Raji (cell line): ENCODE data around the gene ZNF750.

Source experiments
- POLR2A ChIP-seq: IDR thresholded peaks from 2 replicates; pipeline ENCODE4 v1.6.1; 2011; ENCODE audit warnings: low read depth, low read length, control low read depth; ENCODE audit not compliant: insufficient read depth

ZNF750 gene

GRCh38 chr17:82839617-82840292 lies at the start of gene ZNF750:
TSS of gene ZNF750 (minus strand) at chr17:82840022. CDS start at chr17:82832454, 7,568 bp downstream.
- no peak for TF ChIP-seq POLR2A

DNA sequence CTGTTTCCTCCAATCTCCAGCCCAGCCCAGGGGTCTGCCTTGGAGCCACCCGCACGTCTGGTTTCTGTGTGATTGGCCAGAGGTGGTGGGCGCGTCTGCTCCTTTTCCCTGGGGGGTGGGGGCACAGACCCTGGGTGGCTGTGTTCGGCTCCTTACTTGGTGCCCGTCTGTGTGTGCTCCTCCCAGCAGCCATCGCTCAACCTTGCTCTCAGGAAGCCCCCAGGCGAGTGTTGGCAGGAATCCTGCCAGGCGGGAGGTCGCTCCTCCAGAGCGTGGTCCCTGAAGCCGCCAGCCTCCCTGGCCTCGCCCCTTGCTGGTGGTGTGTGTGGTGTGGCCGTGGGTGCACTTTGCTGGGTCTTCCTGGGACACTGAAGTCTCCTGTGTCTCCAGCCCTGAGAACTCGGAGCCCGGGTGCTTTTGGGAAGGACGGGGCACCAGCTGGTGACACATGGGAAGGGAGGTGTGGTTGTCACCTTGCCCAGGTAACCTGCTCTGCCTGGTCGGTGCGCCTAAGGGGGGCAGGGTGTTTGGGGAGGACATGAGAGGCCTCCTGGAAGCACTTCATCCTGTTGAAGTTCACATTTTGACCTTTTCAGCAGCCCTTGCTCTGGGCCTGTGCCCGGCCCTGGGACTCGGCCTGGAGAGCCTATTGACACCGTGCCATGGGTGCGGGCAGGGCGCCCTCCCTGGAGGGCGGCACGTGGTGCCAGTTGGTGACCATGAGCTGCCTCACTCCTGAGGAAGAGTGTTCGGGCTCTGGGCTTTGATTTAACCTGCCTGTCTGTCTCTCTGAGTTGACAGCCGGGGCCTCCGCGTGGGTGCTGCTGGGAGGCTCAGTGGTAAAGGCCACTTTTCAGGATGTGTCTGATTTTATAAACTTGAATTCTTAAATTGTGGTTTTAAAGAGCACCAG lies 49.0 kb upstream of the ZNF750 start:
- no peak for TF ChIP-seq POLR2A

DNA sequence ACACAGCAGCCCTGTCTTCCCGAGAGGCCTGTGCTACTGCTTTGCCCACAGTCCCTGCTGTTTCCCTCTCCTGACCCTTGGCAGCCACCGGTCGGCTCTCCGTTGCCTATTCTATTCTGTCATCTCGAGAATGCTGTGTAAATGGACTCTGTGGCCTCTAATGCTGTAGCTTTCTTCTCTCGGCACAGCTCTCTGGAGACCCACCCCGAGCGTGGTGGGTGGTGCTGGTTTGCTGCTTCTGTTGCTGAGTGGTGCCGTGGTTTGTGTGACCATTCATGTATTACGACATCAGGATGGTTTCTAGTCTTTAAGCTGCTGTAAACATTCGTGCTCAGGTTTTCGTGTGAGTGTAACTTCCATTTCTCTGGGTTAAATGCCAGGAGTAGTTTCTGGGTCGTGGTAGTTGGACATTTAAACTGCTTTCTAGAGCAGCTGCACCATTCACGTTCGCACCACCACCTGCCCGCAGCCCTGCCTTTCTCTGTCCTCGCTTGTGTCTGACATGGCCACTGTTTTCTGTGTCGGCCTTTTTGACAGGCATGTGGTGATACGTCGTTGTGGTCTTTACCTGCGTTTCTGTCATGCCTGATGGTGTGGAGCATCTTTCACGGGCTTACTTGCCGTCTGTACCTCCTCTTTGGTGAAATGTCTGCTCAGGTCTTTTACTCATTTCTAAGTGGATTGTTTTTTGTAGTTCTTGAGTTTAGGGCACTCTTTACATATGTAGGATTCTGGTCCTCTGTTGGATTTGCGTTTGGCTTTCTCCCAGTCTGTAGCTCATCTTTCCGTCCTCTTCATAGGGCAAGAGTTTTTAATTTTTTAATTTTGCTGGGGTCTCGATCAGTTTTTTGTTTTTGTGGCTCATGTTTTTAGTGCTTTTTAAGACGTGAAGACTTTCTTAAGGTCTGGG lies 47.7 kb upstream of the ZNF750 start:
- no peak for TF ChIP-seq POLR2A

GRCh38 chr17:82884970-82885353 lies 45.1 kb upstream of the ZNF750 start:
- no peak for TF ChIP-seq POLR2A

- TF ChIP-seq POLR2A = no peak
Measured at GRCh38 chr17:82884341-82884969, 44.6 kb upstream of the ZNF750 start.

DNA sequence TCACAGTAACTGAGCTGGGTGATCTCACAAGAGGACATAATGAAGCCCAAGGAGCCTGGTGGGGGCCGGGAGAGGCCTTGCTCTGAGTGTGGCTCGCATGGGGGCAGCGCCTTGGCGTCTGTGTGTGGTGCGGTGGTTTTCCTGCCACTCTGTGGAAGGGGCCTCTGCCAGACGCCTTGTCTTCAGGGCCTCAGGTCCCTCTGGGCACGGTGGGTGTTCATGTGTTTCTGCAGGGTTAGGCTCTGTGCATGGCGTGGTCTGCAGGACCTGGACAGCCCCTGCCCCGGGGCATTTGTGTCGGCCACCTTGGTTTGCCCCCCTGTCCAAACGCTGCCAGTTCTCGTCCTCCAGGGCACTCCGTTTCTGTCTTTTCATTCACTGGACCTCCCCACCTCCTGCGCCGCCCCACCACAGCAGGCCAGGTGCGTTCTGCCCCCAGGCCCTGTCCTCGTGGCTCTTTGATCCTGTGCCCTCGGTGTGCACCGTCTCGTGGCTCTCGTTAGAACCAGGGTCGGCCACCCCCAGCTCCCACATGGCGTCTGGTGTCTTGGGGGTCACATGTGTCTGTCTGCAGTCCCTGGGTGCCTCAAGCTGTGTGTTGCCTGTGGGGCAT lies 43.7 kb upstream of the ZNF750 start:
- no peak for TF ChIP-seq POLR2A

DNA sequence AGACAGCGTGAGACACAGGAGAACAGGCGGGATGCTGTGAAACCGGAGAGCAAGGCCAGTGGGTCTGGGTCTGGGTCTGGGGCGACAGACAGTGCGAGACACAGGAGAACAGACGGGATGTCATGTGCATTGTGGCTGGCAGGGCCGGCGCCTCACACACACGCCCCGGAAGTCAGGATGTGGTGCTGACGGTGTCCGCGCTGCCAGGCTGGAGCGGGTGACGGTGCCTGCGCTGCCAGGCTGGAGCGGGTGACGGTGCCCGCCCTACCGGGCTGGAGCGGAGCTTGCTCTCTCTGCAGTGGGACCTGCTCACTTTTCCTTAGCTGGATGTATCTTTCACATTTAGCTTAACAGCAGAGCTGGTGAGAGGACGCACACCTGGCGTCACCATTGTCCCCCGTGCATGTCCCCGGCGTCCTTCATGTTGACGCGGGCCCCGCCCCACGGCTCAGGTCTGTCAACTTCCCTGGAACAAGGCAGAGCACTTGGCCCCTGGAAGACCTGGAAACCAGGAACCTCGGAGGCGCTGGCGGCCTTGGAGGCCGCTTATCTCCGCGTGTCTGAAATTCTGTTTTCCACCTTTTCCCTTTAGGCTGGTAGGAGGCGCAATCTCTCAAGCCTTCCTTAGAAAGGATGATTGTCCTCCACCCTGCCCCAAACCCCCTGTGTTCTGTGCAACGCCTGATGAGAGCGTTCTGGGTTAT lies 43.0 kb upstream of the ZNF750 start:
- TF ChIP-seq POLR2A = no peak

- TF ChIP-seq POLR2A = no peak
Measured at GRCh38 chr17:82881900-82882714, 42.3 kb upstream of the ZNF750 start.

- no peak for TF ChIP-seq POLR2A
Measured at GRCh38 chr17:82881324-82881823, 41.6 kb upstream of the ZNF750 start.

DNA sequence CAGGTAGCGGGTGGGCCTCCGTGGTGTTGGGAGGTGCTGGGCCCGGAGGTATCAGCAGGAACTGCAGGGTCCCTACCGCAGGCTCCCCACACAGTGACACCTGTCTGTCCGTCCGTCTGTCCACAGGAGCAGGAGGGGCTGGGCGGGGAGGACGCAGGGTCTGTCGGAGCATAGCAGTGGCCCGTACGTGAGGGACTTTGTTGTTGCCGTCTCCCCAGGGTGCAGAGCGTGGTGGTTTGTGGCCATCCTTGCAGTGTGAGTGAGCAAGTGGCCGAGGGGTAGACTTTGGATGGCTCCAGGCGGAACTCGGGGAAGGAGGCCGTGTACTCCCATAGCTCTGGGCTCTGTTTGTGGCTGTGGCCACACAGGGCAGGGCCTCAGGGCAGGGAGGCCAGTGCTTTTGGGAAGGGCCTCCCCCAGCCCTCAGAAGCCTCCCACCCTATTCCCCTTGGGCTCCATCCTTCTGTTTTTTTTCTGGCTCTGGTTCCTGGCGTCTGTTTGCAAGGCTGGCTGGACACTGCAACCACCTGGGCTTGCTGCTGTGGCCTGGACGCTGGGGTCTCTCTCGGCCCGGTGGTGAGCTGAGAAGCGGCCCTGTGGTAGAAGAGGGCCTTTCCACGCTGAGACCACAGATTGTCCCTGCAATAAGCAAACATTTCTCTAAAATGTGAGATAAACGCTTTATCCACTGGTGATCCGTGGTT lies 41.0 kb upstream of the ZNF750 start:
- TF ChIP-seq POLR2A = no peak

DNA sequence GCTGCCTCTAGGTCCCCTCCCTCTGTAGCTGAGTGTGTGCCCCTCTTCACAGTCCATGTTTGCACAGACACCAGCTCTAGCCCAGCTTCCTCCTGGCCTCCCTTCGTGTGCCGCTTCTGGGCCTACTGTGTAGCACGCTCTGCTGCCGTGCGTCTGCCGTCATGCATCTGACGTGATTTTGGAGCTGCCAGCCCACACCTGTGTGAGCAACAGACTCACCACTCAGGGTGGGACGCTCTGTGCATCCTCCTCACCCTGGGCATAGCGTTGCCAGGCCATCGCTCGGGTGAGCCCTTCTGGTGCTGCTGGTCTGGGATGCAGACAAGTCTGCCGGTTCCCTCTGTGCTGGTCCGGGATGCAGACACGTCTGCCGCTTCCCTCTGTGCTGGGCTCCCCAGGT lies 39.4 kb upstream of the ZNF750 start:
- TF ChIP-seq POLR2A = no peak

DNA sequence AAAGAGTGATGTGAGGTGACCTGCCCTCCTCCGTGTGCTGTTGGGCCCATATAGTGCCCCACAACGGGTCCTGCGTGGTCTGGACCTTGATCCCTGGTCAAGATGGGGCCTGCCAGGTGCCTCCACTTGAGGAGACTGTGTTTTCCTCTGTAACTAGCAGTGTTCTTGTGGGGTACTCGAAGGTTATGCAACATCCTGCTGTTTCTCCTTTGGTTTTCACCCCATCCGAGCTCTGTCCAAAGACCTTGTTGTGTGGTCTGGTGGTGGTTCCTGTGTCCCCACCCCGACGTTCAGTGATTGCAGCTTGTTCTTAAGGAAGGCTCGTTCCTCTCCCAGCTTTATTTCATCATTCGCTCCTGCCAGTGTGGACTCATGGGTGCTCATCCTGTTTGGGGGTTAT lies 38.7 kb upstream of the ZNF750 start:
- no peak for TF ChIP-seq POLR2A
